HG03066 (cell line): ENCODE measurements around the gene NEK1.

Source experiments
- ATAC-seq: cut with Tn5 transposase; IDR thresholded peaks from one replicate; pipeline ENCODE4 v1.9.1; 2021; ENCODE audit warnings: low read depth; ENCODE audit not compliant: unreplicated experiment

The NEK1 gene

GRCh38 chr4:169383724-169384123 is 228.7 kb downstream of the NEK1 start:
- no peak for ATAC-seq

- no peak for ATAC-seq
Measured at GRCh38 chr4:169379688-169380087, 232.7 kb downstream of the NEK1 start.

- no peak for ATAC-seq
Measured at GRCh38 chr4:169377367-169377766, 235.0 kb downstream of the NEK1 start.

DNA sequence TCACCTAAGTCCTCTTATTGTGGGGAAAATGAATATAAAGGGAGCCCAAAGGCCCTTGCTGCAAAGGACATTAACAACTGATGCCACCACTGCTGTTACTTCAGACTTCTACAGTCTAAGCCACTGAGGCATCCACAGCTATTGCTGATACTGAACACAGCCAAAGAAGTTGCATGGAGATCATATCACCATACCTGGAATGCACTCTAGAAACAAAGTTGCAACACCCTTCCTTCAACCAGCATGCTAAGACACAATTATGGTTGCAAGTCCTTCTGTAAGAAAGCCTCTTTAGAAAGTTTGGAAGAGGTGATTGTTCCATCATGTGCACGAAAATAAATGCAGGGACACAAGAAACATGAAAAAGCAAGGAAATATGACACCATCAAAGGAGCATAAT is 236.0 kb downstream of the NEK1 start:
- ATAC-seq: no peak

GRCh38 chr4:169372791-169373190 is 239.6 kb downstream of the NEK1 start:
- ATAC-seq: no peak

GRCh38 chr4:169369634-169370033 is 242.7 kb downstream of the NEK1 start:
- no peak for ATAC-seq

DNA sequence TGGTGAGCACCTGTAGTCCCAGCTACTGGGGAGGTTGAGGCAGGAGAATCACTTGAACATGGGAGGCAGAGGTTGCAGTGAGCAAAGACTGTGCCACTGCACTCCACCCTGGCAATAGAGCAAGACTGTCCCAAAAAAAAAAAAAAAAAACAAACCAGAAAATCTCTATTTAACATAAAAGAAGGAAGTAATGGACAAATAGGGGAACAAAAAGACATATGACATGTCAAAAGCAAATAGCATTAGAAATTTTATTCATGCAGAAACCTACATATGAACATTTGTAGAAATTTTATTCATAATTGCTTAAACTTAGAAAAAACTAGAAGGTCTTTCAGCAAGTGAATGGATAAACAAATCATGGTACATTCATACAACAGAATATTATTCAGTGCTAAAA is 244.6 kb downstream of the NEK1 start:
- no peak for ATAC-seq

GRCh38 chr4:169366821-169367220 is 245.6 kb downstream of the NEK1 start:
- ATAC-seq: no peak

DNA sequence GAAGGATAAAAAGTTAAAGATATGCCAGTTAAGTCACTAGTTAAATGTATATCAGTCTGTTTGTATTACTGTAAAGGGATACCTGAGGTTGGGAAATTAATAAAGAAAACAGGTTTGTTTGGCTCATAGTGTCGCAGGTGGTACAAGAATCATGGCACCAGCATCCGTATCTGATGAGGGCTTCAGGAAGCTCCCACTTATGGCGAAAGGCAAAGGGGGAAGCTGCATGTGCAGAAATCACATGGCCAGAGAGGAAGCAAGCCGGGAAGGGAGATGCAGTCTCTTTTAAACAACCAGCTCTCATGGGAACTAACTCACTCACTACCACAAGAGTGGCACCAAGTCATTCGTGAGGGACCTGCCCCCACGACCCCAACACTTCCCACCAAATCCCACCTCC is 249.8 kb downstream of the NEK1 start:
- no peak for ATAC-seq

DNA sequence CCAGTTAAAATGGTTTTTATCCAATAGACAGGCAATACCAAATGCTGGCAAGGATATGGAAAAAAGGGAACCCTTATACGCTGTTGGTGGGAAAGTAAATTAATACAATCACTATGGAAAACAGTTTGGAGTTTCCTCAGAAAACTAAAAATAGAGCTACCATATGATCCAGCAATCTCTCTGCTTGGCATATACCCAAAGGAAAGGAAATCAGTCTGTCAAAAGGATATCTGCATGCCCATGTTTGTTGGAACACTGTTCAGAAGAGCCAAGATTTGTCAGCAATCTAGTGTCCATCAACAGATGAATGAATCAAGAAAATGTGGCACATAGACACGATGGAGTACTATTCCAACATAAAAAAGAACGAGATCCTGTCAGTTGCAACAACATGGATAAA is 250.6 kb downstream of the NEK1 start:
- no peak for ATAC-seq

DNA sequence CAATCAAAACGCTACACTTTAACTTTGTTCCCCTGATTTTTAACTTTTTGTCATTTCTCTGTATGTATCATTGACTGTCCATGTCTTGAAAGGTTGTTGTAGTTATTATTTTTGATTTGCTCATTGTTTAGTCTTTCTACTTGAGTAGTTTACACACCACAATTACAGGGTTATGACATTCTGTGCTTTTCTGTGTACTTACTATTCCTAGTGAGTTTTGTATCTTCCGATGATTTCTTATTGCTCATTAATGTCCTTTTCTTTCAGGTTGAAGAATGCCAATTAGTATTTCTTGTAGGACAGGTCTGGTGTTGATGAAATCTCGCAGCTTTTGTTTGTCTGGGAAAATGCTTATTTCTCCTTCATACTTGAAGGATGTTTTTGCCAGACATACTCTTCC is 252.4 kb downstream of the NEK1 start:
- no peak for ATAC-seq

GRCh38 chr4:169352360-169352759 is 260.0 kb downstream of the NEK1 start:
- ATAC-seq: no peak

GRCh38 chr4:169351872-169352271 is 260.5 kb downstream of the NEK1 start:
- no peak for ATAC-seq

GRCh38 chr4:169348541-169348940 is 263.8 kb downstream of the NEK1 start:
- no peak for ATAC-seq

DNA sequence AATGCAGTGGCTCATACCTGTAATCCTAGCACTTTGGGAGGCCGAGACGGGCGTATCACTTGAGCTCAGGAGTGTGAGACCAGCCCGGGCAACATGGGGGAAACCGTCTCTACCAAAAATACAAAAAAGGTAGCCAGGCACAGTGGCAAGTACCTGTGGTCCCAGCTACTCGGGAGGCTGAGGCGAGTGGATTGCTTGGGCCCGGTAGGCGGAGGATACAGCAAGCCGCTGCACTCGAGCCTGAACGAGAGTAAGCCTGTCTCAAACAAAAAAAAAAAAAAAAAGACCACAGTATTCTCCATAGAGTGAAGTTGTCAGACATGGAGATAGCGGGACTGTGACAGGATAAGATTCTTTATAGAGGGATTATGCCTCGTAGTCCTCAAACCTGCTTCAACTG is 265.5 kb downstream of the NEK1 start:
- no peak for ATAC-seq

DNA sequence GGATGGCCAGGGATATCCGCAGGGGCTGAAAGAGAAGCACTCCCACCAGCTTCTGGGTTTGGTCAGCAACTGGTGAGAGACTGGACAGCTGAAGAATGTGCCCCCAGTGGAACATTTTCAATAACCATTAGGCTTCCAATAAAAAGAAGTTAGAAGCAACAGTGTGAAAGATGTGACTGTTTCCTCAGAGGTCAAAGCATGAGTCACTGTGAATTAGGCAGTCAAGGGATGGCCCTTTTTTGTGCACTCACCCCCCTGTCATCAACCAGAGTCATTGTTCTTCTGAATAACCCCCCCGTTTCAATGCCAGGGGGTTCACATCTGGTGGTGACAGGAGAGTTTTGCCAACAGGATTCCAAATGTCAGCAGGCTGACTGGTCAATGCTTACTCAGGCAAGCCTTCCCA is 267.1 kb downstream of the NEK1 start:
- ATAC-seq: no peak
